IMR-90 (cell line): ENCODE data around the gene AP3S1. TPM values are rescaled to one million over a fixed set of nuclear protein-coding genes. Genes with fewer than 3 reads are reported as not detected.

ENCODE experiments used
- ATAC-seq: fragments of 200-7000 bp; cut with Tn5 transposase; 2 replicates; pipeline ENCODE4 v1.9.1; 2020; ENCODE audit warnings: low read depth, mild to moderate bottlenecking, moderate library complexity
- BruUV-seq: library from RNA; stranded (reverse); fragments of 400-500 nt; replicated peaks from 2 replicates; lab custom pipeline; 2021; lab: Mats Ljungman, UMichigan
- CTCF ChIA-PET: fragments of 300-600 bp; formaldehyde crosslinking; extraction: SDS; loops from one replicate; lab custom pipeline; 2021; ENCODE audit warnings: antibody characterized with exemption; lab: Yijun Ruan, JAX
- POLR2A ChIA-PET: fragments of 300-600 bp; sonication (Branson Sonifier 250); formaldehyde crosslinking; loops from one replicate; lab custom pipeline; 2022; ENCODE audit warnings: antibody characterized with exemption; ENCODE audit not compliant: unreplicated experiment; lab: Charles Lee
- DNase-seq: peaks from one replicate; pipeline ENCODE4 v3.0.0; 2013
- H2AFZ ChIP-seq: replicated peaks from 2 replicates; pipeline ENCODE3; 2013; ENCODE audit warnings: low read length, mild to moderate bottlenecking; ENCODE audit not compliant: poor library complexity
- H2AK5ac ChIP-seq: 2 replicates; pipeline ENCODE4 v1.6.1; 2013; ENCODE audit warnings: low read depth, low read length, inconsistent platforms
- H2AK9ac ChIP-seq: replicated peaks from 2 replicates; pipeline ENCODE3; 2013; ENCODE audit warnings: mild to moderate bottlenecking, low read depth, low read length, moderate library complexity; ENCODE audit not compliant: poor library complexity
- H2BK120ac ChIP-seq: 2 replicates; pipeline ENCODE4 v1.6.1; 2013; ENCODE audit warnings: low read depth, low read length, inconsistent platforms
- H2BK15ac ChIP-seq: 3 replicates; pipeline ENCODE4 v1.6.1; 2013; ENCODE audit warnings: low read depth, low read length, inconsistent platforms
- H2BK20ac ChIP-seq: 2 replicates; pipeline ENCODE4 v1.6.1; 2013; ENCODE audit warnings: low read depth, mild to moderate bottlenecking, inconsistent platforms, low read length, moderate library complexity
- H2BK5ac ChIP-seq: 2 replicates; pipeline ENCODE4 v1.6.1; 2013; ENCODE audit warnings: mild to moderate bottlenecking, low read depth, low read length, inconsistent platforms; ENCODE audit not compliant: poor library complexity, severe bottlenecking
- H3K14ac ChIP-seq: replicated peaks from 2 replicates; pipeline ENCODE4 v1.6.1; 2013; ENCODE audit warnings: low read depth, low read length, inconsistent platforms
- H3K18ac ChIP-seq: 2 replicates; pipeline ENCODE4 v1.6.1; 2013; ENCODE audit warnings: low read depth, low read length, control low read depth
- H3K23ac ChIP-seq: 2 replicates; pipeline ENCODE4 v1.6.1; 2013; ENCODE audit warnings: low read depth, low read length, inconsistent platforms
- H3K27ac ChIP-seq: 2 replicates; pipeline ENCODE4 v1.5.1; 2013; ENCODE audit warnings: mild to moderate bottlenecking, control low read depth, low read length; ENCODE audit not compliant: insufficient read depth
- H3K27me3 ChIP-seq: 2 replicates; pipeline ENCODE4 v1.6.1; 2013; ENCODE audit warnings: low read length; ENCODE audit not compliant: control insufficient read depth, insufficient read depth
- H3K36me3 ChIP-seq: 2 replicates; pipeline ENCODE4 v1.6.1; 2013; ENCODE audit warnings: low read length, mixed read lengths; ENCODE audit not compliant: control insufficient read depth, insufficient read depth
- H3K4ac ChIP-seq: 2 replicates; pipeline ENCODE4 v1.6.1; 2013; ENCODE audit warnings: low read depth, low read length, inconsistent platforms
- H3K4me1 ChIP-seq: 2 replicates; pipeline ENCODE4 v1.6.1; 2013; ENCODE audit warnings: low read length, mixed read lengths; ENCODE audit not compliant: control insufficient read depth, insufficient read depth
- H3K4me2 ChIP-seq: 2 replicates; pipeline ENCODE4 v1.6.1; 2013; ENCODE audit warnings: low read depth, mild to moderate bottlenecking, control low read depth, low read length, moderate library complexity
- H3K4me3 ChIP-seq: 2 replicates; pipeline ENCODE4 v1.5.1; 2013; ENCODE audit warnings: low read depth, mild to moderate bottlenecking, control low read depth, low read length, moderate library complexity; ENCODE audit not compliant: insufficient read depth
- H3K56ac ChIP-seq: 2 replicates; pipeline ENCODE4 v1.6.1; 2013; ENCODE audit warnings: low read length, inconsistent platforms; ENCODE audit not compliant: insufficient read depth; ENCODE audit errors: extremely low read depth
- H3K79me1 ChIP-seq, 2 experiments: 2 replicates each; pipeline ENCODE4 v1.6.1; 2013; ENCODE audit warnings: low read length in 2 of 2, inconsistent platforms in 1 of 2, low read depth in 1 of 2
- H3K9ac ChIP-seq: 2 replicates; pipeline ENCODE4 v1.6.1; 2013; ENCODE audit warnings: low read depth, low read length, control low read depth
- H3K9me1 ChIP-seq: 2 replicates; pipeline ENCODE4 v1.6.1; 2013; ENCODE audit warnings: low read length, inconsistent platforms; ENCODE audit not compliant: insufficient read depth
- H3K9me3 ChIP-seq: 2 replicates; pipeline ENCODE4 v1.6.1; 2013; ENCODE audit warnings: low read length; ENCODE audit not compliant: control insufficient read depth, insufficient read depth
- H4K20me1 ChIP-seq: 2 replicates; pipeline ENCODE4 v1.6.1; 2013; ENCODE audit warnings: low read length, inconsistent platforms; ENCODE audit not compliant: insufficient read depth
- H4K5ac ChIP-seq: 2 replicates; pipeline ENCODE4 v1.6.1; 2013; ENCODE audit warnings: mild to moderate bottlenecking, low read depth, low read length, control low read depth
- H4K8ac ChIP-seq, 2 experiments: 2 replicates each; pipeline ENCODE4 v1.6.1; 2013; ENCODE audit warnings: low read depth in 2 of 2, low read length in 2 of 2, control low read depth in 1 of 2, inconsistent platforms in 1 of 2
- H4K91ac ChIP-seq: 2 replicates; pipeline ENCODE4 v1.6.1; 2013; ENCODE audit warnings: low read depth, low read length, inconsistent platforms; ENCODE audit not compliant: insufficient read depth
- CEBPB ChIP-seq: IDR thresholded peaks from 2 replicates; pipeline ENCODE4 v1.6.1; 2012; ENCODE audit warnings: low read depth, low read length, improper control_type of control experiment
- CHD1 ChIP-seq: IDR thresholded peaks from 2 replicates; pipeline ENCODE4 v1.6.1; 2012; ENCODE audit warnings: low read depth, low read length, improper control_type of control experiment
- NFE2L2 ChIP-seq: fragments of 150-350 bp; IDR thresholded peaks from 2 replicates; pipeline ENCODE4 v1.6.1; 2016; ENCODE audit warnings: low read depth, mild to moderate bottlenecking, low read length
- WGBS, 2 experiments: methylation state at CpG; one replicate each; pipeline versions ENCODE4 v1.1.5 to v1.1.7; 2013; ENCODE audit warnings: missing lambda C conversion rate in 2 of 2; ENCODE audit not compliant: insufficient read length in 1 of 2; ENCODE audit errors: extremely low coverage in 2 of 2; 5-methylcytosine and 5-hydroxymethylcytosine counted together
- dilution Hi-C: fragments of 300-500 bp; cut with HindIII; formaldehyde crosslinking; loops from one replicate; pipeline ENCODE4 v1.14.3; 2018; ENCODE audit warnings: low sequenced_read_pairs; ENCODE audit not compliant: unreplicated experiment
- in situ Hi-C: fragments of 300-500 bp; cut with MboI; formaldehyde crosslinking; loops from 3 replicates; pipeline ENCODE4 v1.14.3; 2019; ENCODE audit warnings: low sequenced_read_pairs, inconsistent platforms, mixed read lengths
- intact Hi-C: fragments of 100-400 bp; cut with micrococcal nuclease; formaldehyde crosslinking; loops from 2 replicates; pipeline ENCODE4 v1.10.0; 2022
- polyA plus RNA-seq, 3 experiments: library from polyadenylated mRNA; depleted of rRNA; stranded (reverse); fragments of >200 nt; gene quantifications; 2 replicates each; pipeline ENCODE4 v1.2.3, GENCODE V29; 2012; ENCODE audit warnings: low replicate concordance in 1 of 3
- total RNA-seq: library from RNA; depleted of rRNA; stranded (reverse); fragments of >200 nt; gene quantifications from 2 replicates; pipeline ENCODE4 v1.2.3, GENCODE V29; 2012

AP3S1 gene
- total and polyA plus RNA-seq, 2 of the 4 experiments (the other 2 are of a cell fraction) = 21.9 to 73.1 TPM

GRCh38 chr5:115934388-115934974, 92.7 kb downstream of the AP3S1 start:
- Histone ChIP-seq H3K4me2 (no peak overlapping the region), H2AK5ac (no peak overlapping the region), H3K9me3 (no peaks in the 10 kb centered on the region), H2BK120ac (no peak overlapping the region), H4K5ac (no peak overlapping the region), H4K20me1 (no peaks in the 10 kb centered on the region), H4K8ac (no peak overlapping the region), H3K9ac (no peak overlapping the region), H2BK5ac (no peak overlapping the region), H2BK15ac (no peak overlapping the region), H3K4me3 (no peak overlapping the region), H3K79me1 (no peaks in the 10 kb centered on the region), H3K18ac (no peak overlapping the region), H3K4me1 (no peaks in the 10 kb centered on the region), H3K27me3 (no peaks in the 10 kb centered on the region), H3K56ac (no peak overlapping the region), H4K91ac (no peak overlapping the region), H3K4ac (no peak overlapping the region), H2BK20ac (no peak overlapping the region), H2AFZ (no peak overlapping the region), H2AK9ac (no peak overlapping the region), H3K9me1 (no peaks in the 10 kb centered on the region), H3K27ac (no peak overlapping the region), H3K23ac (no peak overlapping the region), H3K14ac (no peak overlapping the region), H3K36me3 (no peaks in the 10 kb centered on the region)
- ChIA-PET CTCF (interaction anchor here (1.5 kb wide), 1 partner anchor 19 kb away, joined by 4 read pairs; no protein-coding TSS in a partner anchor), POLR2A (no interaction called here)
- in situ Hi-C loops (no loop called here), intact Hi-C loops (no loop called here), dilution Hi-C loops (no loop called here)
- no peak for DNase-seq
- TF ChIP-seq CEBPB (no peak), NFE2L2 (no peak), CHD1 (no peak)
- ATAC-seq = no peak
- WGBS, 2 experiments = no CpG with 5 or more reads among the region's 10 CpGs
- BruUV-seq = no TSS peak
